Psoas muscle (tissue), 8 donors: ENCODE data around the gene PRKN. TPM values are rescaled to one million over a fixed set of nuclear protein-coding genes. Genes with fewer than 3 reads are reported as not detected.

Experiments
- ATAC-seq, 4 donors: fragments of 200-7000 bp; cut with Tn5 transposase; one replicate each; pipeline ENCODE4 v1.9.1; 2020; ENCODE audit warnings: moderate library complexity in 3 of 4, mild to moderate bottlenecking in 2 of 4
- DNase-seq, 2 donors: peaks; one replicate each; pipeline ENCODE4 v3.0.0-alpha.2; 2020
- H3K27ac ChIP-seq: fragments of 200-600 bp; one replicate; pipeline ENCODE4 v1.8.0; 2022
- H3K27me3 ChIP-seq, 3 donors: fragments of 200-600 bp in 1 of 3; one replicate each; pipeline versions ENCODE4 v1.6.1 to v1.8.0; 2013 to 2022; ENCODE audit warnings: low read length in 2 of 3, mild to moderate bottlenecking in 2 of 3, moderate library complexity in 1 of 3; ENCODE audit not compliant: insufficient read depth in 3 of 3
- H3K36me3 ChIP-seq, 2 donors: fragments of 200-600 bp in 1 of 2; one replicate each; pipeline versions ENCODE4 v1.6.1 to v1.8.0; 2013 to 2022; ENCODE audit warnings: low read depth in 1 of 2, mild to moderate bottlenecking in 1 of 2, moderate library complexity in 1 of 2; ENCODE audit not compliant: insufficient read depth in 1 of 2
- H3K4me1 ChIP-seq: fragments of 200-600 bp; one replicate; pipeline ENCODE4 v1.8.0; 2022
- H3K4me3 ChIP-seq: fragments of 200-600 bp; one replicate; pipeline ENCODE4 v1.8.0; 2022; ENCODE audit warnings: mild to moderate bottlenecking
- H3K9me3 ChIP-seq: fragments of 200-600 bp; one replicate; pipeline ENCODE4 v1.8.0; 2022
- WGBS, 3 donors: extraction: QIAGEN DNeasy Blood & Tissue Kit; methylation state at CpG; one replicate each; pipeline versions ENCODE4 v1.1.6 to v1.1.7; 2013; 5-methylcytosine and 5-hydroxymethylcytosine counted together
- intact Hi-C, 2 donors: fragments of 100-400 bp; cut with DNase I; formaldehyde crosslinking; loops; one replicate each; pipeline versions ENCODE4 v1.11.0 to v1.14.2; 2022
- polyA plus RNA-seq, 3 donors: library from polyadenylated mRNA; stranded (reverse); fragments of 200-250 nt; gene quantifications; one replicate each; pipeline ENCODE4 v1.2.3, GENCODE V29; 2013
- total RNA-seq, 4 donors: library from RNA; stranded (reverse); fragmentation: NEBNext Ultra II Directional in 2 of 4; extraction: Animal tissue kit (Norgen Biotek cat#: 25700) in 2 of 4; gene quantifications; one replicate each; pipeline versions ENCODE4 v1.2.1 to v1.2.4, GENCODE V29; 2021 to 2023
- TF ChIP-seq, protein P1 (sequence below): fragments of 200-600 bp; IDR thresholded peaks from one replicate; pipeline ENCODE4 v1.8.0; 2022; ENCODE audit warnings: antibody characterized with exemption
- donor health status: healthy with polysubstance abuse.
- donor health status: DM: no; HTN: no; CAD: no; lungs with moderate emphysema.
- donor health status: Bipolar disorder and iron deficiency.
- donor health status: healthy.
- donor health status: DM: yes; HTN: yes; CAD: no.
- donor health status: DM: no; HTN: no; CAD: no.
- donor health status: DM: no; HTN: no; CAD: no.
- donor health status: DM: yes; HTN: yes; CAD: no.

PRKN gene
- total and polyA plus RNA-seq, 7 donors, result 1.5 to 19.5 (median 11.7) TPM

DNA sequence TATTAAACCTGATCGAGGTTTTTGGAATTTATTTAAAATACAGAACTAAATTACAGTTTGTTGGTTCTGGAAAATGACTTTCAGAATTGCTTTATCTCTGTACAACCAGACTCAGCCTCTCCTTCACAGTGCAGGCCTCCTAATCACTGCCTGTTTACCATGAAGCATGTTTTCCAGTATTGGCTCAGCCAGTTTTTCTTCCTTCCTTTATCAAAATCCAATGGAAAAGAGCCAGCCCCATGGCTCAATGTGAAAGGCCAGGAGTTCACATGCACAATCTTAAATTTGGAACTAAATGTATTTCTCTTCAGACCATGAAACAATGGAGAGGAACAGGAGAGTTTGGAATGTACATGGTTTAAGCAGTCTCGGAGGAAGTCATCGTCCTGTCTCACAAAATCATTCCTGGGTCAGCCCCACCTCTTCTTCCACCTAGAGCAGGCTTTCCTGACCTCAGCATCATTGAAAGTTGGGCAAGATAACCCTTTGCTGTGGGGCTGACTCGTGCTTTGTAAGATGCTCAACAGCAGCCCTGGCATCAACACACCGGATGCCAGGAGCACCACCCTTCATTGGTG, 772.8 kb downstream of the PRKN start:
- intact Hi-C loops, result no loop called here
- WGBS, 3 donors, result 68 to 70% (median 70%) methylated on average over 5 of the region's 5 CpGs
- H3K4me3 ChIP-seq, result no peak overlapping the region
- H3K4me1 ChIP-seq, result no peaks in the 10 kb centered on the region
- H3K36me3 ChIP-seq, result no peaks in the 10 kb centered on the region
- H3K27me3 ChIP-seq, result no peaks in the 10 kb centered on the region
- no peak overlapping the region for H3K27ac ChIP-seq
- H3K9me3 ChIP-seq, result no peaks in the 10 kb centered on the region
- TF ChIP-seq, protein P1, sequence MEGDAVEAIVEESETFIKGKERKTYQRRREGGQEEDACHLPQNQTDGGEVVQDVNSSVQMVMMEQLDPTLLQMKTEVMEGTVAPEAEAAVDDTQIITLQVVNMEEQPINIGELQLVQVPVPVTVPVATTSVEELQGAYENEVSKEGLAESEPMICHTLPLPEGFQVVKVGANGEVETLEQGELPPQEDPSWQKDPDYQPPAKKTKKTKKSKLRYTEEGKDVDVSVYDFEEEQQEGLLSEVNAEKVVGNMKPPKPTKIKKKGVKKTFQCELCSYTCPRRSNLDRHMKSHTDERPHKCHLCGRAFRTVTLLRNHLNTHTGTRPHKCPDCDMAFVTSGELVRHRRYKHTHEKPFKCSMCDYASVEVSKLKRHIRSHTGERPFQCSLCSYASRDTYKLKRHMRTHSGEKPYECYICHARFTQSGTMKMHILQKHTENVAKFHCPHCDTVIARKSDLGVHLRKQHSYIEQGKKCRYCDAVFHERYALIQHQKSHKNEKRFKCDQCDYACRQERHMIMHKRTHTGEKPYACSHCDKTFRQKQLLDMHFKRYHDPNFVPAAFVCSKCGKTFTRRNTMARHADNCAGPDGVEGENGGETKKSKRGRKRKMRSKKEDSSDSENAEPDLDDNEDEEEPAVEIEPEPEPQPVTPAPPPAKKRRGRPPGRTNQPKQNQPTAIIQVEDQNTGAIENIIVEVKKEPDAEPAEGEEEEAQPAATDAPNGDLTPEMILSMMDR, result no peak
- ATAC-seq (no peak), DNase-seq (no peak)

DNA sequence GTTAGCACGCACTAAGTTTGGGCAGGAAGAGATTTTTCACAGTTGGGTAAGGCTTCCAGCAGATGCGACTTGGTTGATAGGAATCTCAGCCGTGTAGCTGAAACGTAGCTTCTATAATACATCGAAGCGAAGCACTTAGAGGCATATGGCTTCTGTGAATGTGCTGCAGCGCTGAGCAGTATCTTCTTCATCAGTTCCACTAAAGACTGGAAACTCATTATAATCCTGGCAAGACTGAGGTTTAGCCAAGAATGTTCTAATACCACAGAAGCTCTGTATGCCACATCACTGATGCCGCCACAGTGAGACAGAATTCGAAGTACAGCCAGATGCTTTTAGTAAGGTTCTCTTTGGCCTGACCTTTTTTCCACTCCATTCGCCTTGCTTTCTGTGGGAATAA, 773.5 kb downstream of the PRKN start:
- intact Hi-C loops, result no loop called here
- 73 to 74% (median 74%) methylated on average over 10 of the region's 10 CpGs for WGBS, 3 donors
- H3K36me3 ChIP-seq, result no peaks in the 10 kb centered on the region

GRCh38 chr6:161951126-161951525, 776.4 kb downstream of the PRKN start:
- TF ChIP-seq, protein P1, result no peak
- no peak for ATAC-seq
- Histone ChIP-seq H3K27ac (no peak overlapping the region), H3K4me1 (no peaks in the 10 kb centered on the region), H3K36me3 (no peaks in the 10 kb centered on the region), H3K27me3 (peaks cover 0 to 2% (median 0%) of the 10 kb centered on the region in 3 donors), H3K9me3 (no peaks in the 10 kb centered on the region), H3K4me3 (no peak overlapping the region)
- 54 to 59% (median 58%) methylated on average over 2 of the region's 2 CpGs for WGBS, 3 donors
- DNase-seq, result no peak
- intact Hi-C loops, result no loop called here

More for the DNA sequence above, 773.5 kb downstream of the PRKN start:
- DNase-seq (no peak), ATAC-seq (no peak)
- Histone ChIP-seq H3K27me3 (no peaks in the 10 kb centered on the region), H3K4me1 (no peaks in the 10 kb centered on the region), H3K9me3 (no peaks in the 10 kb centered on the region), H3K4me3 (no peak overlapping the region), H3K27ac (no peak overlapping the region)
- TF ChIP-seq, protein P1, result no peak

GRCh38 chr6:161949531-161949930, 778.0 kb downstream of the PRKN start:
- H3K36me3 ChIP-seq, result no peaks in the 10 kb centered on the region
- TF ChIP-seq, protein P1, result no peak
- H3K4me1 ChIP-seq, result no peaks in the 10 kb centered on the region
- no peak for ATAC-seq
- peaks cover 0 to 2% (median 0%) of the 10 kb centered on the region in 3 donors for H3K27me3 ChIP-seq
- no peaks in the 10 kb centered on the region for H3K9me3 ChIP-seq
- intact Hi-C loops, result no loop called here
- 98 to 100% (median 99%) methylated on average over 2 of the region's 2 CpGs for whole genome bisulfite sequencing, 3 donors
- no peak overlapping the region for H3K4me3 ChIP-seq
- no peak for DNase-seq
- no peak overlapping the region for H3K27ac ChIP-seq

DNA sequence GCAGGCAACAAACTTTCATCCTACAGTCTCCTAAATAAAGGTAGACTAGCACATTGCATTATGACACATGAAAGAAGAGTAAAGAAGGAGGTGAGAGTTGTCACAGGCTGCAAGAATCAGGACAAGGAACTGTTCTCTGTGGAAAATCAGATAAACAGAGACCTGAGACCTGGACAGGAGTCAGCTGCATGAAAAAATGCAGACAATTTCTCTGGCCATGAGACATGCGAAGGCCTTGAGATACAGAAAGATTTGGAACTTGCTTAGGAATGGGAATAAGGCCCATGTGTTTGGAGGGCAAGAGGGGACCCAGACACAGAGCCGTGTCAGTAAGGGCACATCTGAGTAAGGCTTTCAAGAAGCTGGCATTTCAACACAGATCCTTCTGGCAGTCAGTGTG, 779.1 kb downstream of the PRKN start:
- no peaks in the 10 kb centered on the region for H3K4me1 ChIP-seq
- H3K27ac ChIP-seq, result no peak overlapping the region
- H3K27me3 ChIP-seq, result peaks cover 0 to 2% (median 0%) of the 10 kb centered on the region in 3 donors
- DNase-seq (no peak), ATAC-seq (no peak)
- WGBS, 3 donors, result 87 to 91% (median 88%) methylated on average over 2 of the region's 2 CpGs
- TF ChIP-seq, protein P1, result no peak
- H3K9me3 ChIP-seq, result no peaks in the 10 kb centered on the region
- H3K36me3 ChIP-seq, result no peaks in the 10 kb centered on the region
- intact Hi-C loops, result no loop called here
- no peak overlapping the region for H3K4me3 ChIP-seq
